ENCODE measurements around the gene MSH3. TPM values are rescaled to one million over a fixed set of nuclear protein-coding genes. Genes with fewer than 3 reads are reported as not detected.

Gene MSH3
- total RNA-seq, 1 experiment from 2014 or later = 17.2 TPM

DNA sequence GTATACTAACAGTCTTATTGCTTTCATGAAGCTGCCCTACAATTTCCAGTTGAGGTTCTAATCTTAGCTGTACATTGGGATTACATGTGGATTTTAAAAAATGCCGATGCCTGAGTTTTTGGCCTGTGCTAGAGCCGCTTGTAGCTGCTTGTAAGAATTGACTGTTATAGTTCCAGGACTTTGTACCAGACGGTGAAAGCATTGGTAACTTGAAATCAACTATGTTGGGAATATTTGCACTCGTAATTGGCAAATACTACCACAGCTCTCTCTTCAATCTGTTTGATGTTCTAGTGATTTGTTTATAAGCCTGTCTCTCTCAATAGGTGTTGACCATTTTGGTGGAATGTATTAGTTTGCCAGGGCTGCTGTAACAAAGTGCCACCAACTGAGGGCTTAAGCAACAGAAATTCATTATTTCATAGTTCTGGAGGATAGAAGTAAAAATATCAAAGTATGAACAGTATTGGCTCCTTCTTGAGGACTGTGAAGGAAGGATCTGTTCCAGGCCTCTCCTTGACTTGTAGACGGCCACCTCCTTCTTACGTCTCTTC, 50.8 kb downstream of the MSH3 start:
- intact Hi-C loops (cut with micrococcal nuclease; ENCODE audit: unreplicated experiment) = no loop called here
- no peak for DNase-seq
- Mint-ChIP-seq H3K27me3 (ENCODE audit: unreplicated experiment) (no peaks in the 10 kb centered on the region), H3K9me3 (ENCODE audit: low read depth, unreplicated experiment) (no peaks in the 10 kb centered on the region), H3K36me3 (ENCODE audit: insufficient read depth, unreplicated experiment) (no peaks in the 10 kb centered on the region), H3K27ac (ENCODE audit: unreplicated experiment) (no peak overlapping the region), H3K4me1 (ENCODE audit: low read depth, unreplicated experiment) (peaks cover 8% of the 10 kb centered on the region), H3K4me3 (ENCODE audit: low read depth, unreplicated experiment) (no peak overlapping the region)
- BruUV-seq (replicated peaks) = no TSS peak
- CTCF ChIA-PET = interaction anchor here (0.9 kb wide), 1 partner anchor 403 kb away, joined by 3 read pairs; no protein-coding TSS in a partner anchor
- TF ChIP-seq, protein P1, sequence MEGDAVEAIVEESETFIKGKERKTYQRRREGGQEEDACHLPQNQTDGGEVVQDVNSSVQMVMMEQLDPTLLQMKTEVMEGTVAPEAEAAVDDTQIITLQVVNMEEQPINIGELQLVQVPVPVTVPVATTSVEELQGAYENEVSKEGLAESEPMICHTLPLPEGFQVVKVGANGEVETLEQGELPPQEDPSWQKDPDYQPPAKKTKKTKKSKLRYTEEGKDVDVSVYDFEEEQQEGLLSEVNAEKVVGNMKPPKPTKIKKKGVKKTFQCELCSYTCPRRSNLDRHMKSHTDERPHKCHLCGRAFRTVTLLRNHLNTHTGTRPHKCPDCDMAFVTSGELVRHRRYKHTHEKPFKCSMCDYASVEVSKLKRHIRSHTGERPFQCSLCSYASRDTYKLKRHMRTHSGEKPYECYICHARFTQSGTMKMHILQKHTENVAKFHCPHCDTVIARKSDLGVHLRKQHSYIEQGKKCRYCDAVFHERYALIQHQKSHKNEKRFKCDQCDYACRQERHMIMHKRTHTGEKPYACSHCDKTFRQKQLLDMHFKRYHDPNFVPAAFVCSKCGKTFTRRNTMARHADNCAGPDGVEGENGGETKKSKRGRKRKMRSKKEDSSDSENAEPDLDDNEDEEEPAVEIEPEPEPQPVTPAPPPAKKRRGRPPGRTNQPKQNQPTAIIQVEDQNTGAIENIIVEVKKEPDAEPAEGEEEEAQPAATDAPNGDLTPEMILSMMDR (IDR thresholded peaks at IDR 0.05; ENCODE audit: unreplicated experiment) = no peak

- no TSS peak for BruUV-seq (replicated peaks)
- no peak overlapping the region for H3K4me3 Mint-ChIP-seq (ENCODE audit: low read depth, unreplicated experiment)
- no peak overlapping the region for H3K27ac Mint-ChIP-seq (ENCODE audit: unreplicated experiment)
- H3K27me3 Mint-ChIP-seq (ENCODE audit: unreplicated experiment) = no peaks in the 10 kb centered on the region
- CTCF ChIA-PET = interaction anchor here (0.7 to 0.9 kb wide), 2 partner anchors 69 to 403 kb away, joined by 3 to 4 read pairs; no protein-coding TSS in a partner anchor
- intact Hi-C loops (cut with micrococcal nuclease; ENCODE audit: unreplicated experiment) = no loop called here
- H3K9me3 Mint-ChIP-seq (ENCODE audit: low read depth, unreplicated experiment) = no peaks in the 10 kb centered on the region
- DNase-seq = no peak
- H3K4me1 Mint-ChIP-seq (ENCODE audit: low read depth, unreplicated experiment) = peaks cover 8% of the 10 kb centered on the region
- TF ChIP-seq, protein P1 (IDR thresholded peaks at IDR 0.05; ENCODE audit: unreplicated experiment) = no peak
- no peaks in the 10 kb centered on the region for H3K36me3 Mint-ChIP-seq (ENCODE audit: insufficient read depth, unreplicated experiment)
These were observed 51.3 kb downstream of the MSH3 start for GRCh38 chr5:80705801-80706200.

DNA sequence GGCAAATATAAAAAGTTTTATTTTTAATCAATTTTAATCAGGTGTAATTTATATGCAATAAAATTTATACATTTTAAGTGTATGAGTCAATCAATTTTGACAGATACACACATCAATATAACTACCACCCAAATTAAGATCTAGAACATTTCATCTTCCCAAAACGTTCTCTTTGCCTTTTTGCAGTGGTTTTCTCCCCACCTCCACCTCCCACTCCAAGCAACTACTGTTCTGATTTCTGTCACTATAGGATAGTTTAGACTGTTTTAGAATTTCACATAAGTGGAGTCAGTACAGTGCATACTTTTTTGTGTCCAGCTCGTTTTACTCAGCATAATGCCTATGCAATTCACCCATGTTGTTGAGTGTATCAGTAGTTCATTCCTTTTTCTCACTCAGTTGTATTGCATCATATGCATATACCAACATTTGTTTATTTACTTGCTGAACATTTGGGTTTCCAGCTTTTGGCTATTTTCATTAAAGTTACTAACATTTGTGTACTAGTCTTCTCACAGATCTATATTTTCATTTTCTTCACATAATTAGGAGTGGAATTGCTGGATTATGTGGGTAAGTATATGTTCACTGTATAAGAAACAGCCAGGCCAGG, 52.5 kb downstream of the MSH3 start:
- H3K27ac Mint-ChIP-seq (ENCODE audit: unreplicated experiment) = no peak overlapping the region
- CTCF ChIA-PET = no interaction called here
- H3K4me1 Mint-ChIP-seq (ENCODE audit: low read depth, unreplicated experiment) = peaks cover 8% of the 10 kb centered on the region
- DNase-seq = no peak
- intact Hi-C loops (cut with micrococcal nuclease; ENCODE audit: unreplicated experiment) = no loop called here
- no peaks in the 10 kb centered on the region for H3K27me3 Mint-ChIP-seq (ENCODE audit: unreplicated experiment)
- peaks cover 5% of the 10 kb centered on the region for H3K36me3 Mint-ChIP-seq (ENCODE audit: insufficient read depth, unreplicated experiment)
- TF ChIP-seq, protein P1 (IDR thresholded peaks at IDR 0.05; ENCODE audit: unreplicated experiment) = no peak
- H3K9me3 Mint-ChIP-seq (ENCODE audit: low read depth, unreplicated experiment) = no peaks in the 10 kb centered on the region
- no peak overlapping the region for H3K4me3 Mint-ChIP-seq (ENCODE audit: low read depth, unreplicated experiment)
- BruUV-seq (replicated peaks) = no TSS peak

- Mint-ChIP-seq H3K27me3 (ENCODE audit: unreplicated experiment) (no peaks in the 10 kb centered on the region), H3K4me1 (ENCODE audit: low read depth, unreplicated experiment) (peaks cover 9% of the 10 kb centered on the region), H3K4me3 (ENCODE audit: low read depth, unreplicated experiment) (no peak overlapping the region), H3K36me3 (ENCODE audit: insufficient read depth, unreplicated experiment) (peaks cover 7% of the 10 kb centered on the region), H3K9me3 (ENCODE audit: low read depth, unreplicated experiment) (no peaks in the 10 kb centered on the region), H3K27ac (ENCODE audit: unreplicated experiment) (no peak overlapping the region)
- CTCF ChIA-PET = no interaction called here
- no TSS peak for BruUV-seq (replicated peaks)
- TF ChIP-seq, protein P1 (IDR thresholded peaks at IDR 0.05; ENCODE audit: unreplicated experiment) = no peak
- intact Hi-C loops (cut with micrococcal nuclease; ENCODE audit: unreplicated experiment) = no loop called here
- DNase-seq = no peak
These were observed 53.2 kb downstream of the MSH3 start for GRCh38 chr5:80707645-80708044.

Measured in Calu3 (cell line).